Gastrocnemius medialis (tissue), 4 donors: ENCODE results near the gene RASA3. TPM values are rescaled to one million over a fixed set of nuclear protein-coding genes. Genes with fewer than 3 reads are reported as not detected.

Experiments
- ATAC-seq, 2 donors: fragments of 150-250 bp; one replicate each; pipeline ENCODE4 v1.9.1; 2016
- DNase-seq, 2 donors: peaks; one replicate each; pipeline ENCODE4 v3.0.0-alpha.2; 2019
- H3K27ac ChIP-seq, 4 donors: fragments of 200-600 bp; sonication (generic); 1 replicate in 1 of 4; 2 replicates in 3 of 4; pipeline ENCODE4 v1.5.1; 2016 to 2018; ENCODE audit warnings: mild to moderate bottlenecking in 2 of 4, moderate library complexity in 1 of 4
- H3K27me3 ChIP-seq, 3 donors: fragments of 200-600 bp; sonication (generic) in 2 of 3; 1 replicate in 1 of 3; 2 replicates in 2 of 3; pipeline versions ENCODE4 v1.5.1 to v1.6.0; 2016 to 2019; ENCODE audit warnings: mild to moderate bottlenecking in 1 of 3, moderate library complexity in 1 of 3
- H3K36me3 ChIP-seq, 2 donors: fragments of 200-600 bp; sonication (generic) in 1 of 2; one replicate each; pipeline ENCODE4 v1.5.1; 2017 to 2018
- H3K4me1 ChIP-seq, 2 donors: fragments of 200-600 bp; sonication (generic) in 1 of 2; one replicate each; pipeline ENCODE4 v1.5.1; 2016 to 2017; ENCODE audit warnings: mild to moderate bottlenecking in 2 of 2
- H3K4me3 ChIP-seq, 4 donors: fragments of 200-600 bp; sonication (generic) in 3 of 4; 1 replicate in 1 of 4; 2 replicates in 3 of 4; pipeline ENCODE4 v1.5.1; 2016 to 2019; ENCODE audit warnings: mild to moderate bottlenecking in 2 of 4
- H3K9me3 ChIP-seq, 3 donors: fragments of 200-600 bp; sonication (generic) in 2 of 3; 1 replicate in 1 of 3; 2 replicates in 2 of 3; pipeline ENCODE4 v1.5.1; 2016 to 2019
- POLR2A ChIP-seq, 2 donors: fragments of 450-650 bp; IDR thresholded peaks; one replicate each; pipeline ENCODE4 v1.6.1; 2017; ENCODE audit warnings: antibody characterized with exemption in 2 of 2, mild to moderate bottlenecking in 2 of 2, moderate library complexity in 2 of 2
- in situ Hi-C, 4 donors: fragments of 200-750 bp; cut with MboI; loops; one replicate each; pipeline versions ENCODE4 v1.15.0 to v1.8.0; 2017; ENCODE audit warnings: low sequenced_read_pairs in 4 of 4
- intact Hi-C: fragments of 100-400 bp; cut with DNase I; formaldehyde crosslinking; loops from one replicate; pipeline ENCODE4 v1.15.1; 2023; ENCODE audit warnings: low total_unique reads
- total RNA-seq, 4 donors: library from RNA; depleted of rRNA; stranded (reverse); fragments of >200 nt; gene quantifications; one replicate each; pipeline versions ENCODE4 v1.1.0 to v1.2.3, GENCODE V29; 2016
- TF ChIP-seq, protein P1 (sequence below), 5 experiments: fragments of 450-650 bp in 3 of 5; fragments of 200-600 bp in 2 of 5; sonication (generic) in 2 of 5; IDR thresholded peaks in 4 of 5; conservative IDR thresholded peaks in 1 of 5; 1 replicate in 4 of 5; 2 replicates in 1 of 5; pipeline ENCODE4 v1.5.1; 2016 to 2019; ENCODE audit warnings: antibody characterized with exemption in 5 of 5, mild to moderate bottlenecking in 3 of 5, moderate library complexity in 3 of 5

RASA3 gene
- total RNA-seq, 4 donors from 2014 or later = 3.4 to 22.2 (median 10.8) TPM

DNA sequence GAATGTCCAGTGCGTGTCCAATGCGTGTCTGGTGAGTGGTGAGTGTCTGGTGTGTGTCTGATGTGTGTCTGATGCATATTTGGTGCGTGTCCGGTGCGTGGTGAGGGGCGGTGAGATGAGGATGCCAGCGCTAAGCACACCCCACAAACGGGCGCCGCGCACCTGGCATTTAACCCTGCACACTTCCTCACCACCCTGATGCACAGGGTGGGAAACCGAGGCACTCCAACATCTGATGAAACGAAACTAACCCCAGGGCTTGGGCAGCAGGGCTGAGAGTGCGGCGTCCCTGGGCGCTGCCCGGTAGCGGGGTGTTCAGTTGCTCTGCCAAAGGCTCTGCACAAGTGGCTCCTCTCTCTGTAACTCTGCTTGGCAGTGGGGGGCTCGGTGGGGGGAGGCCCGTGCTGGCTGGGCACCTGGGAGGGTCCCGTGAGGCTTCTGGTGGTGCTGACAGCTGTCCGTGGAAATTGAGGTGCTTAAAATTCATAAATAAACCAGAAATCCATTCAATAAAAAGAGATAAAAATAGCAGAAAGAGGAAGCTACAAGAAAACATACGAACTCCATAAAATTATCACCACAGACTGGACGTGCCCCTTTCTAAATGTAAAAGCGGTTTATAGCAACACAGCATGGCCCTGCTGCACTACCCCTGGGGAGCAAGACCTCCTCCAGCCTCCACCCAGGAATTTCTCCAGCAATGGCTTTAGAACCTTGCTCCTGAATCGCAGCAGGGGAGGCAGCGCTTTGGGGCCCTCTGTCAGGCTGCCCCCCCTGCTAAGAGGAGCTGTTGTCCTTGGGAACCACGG, 76.0 kb downstream of the RASA3 start:
- DNase-seq (no peak), ATAC-seq (no peak)
- Histone ChIP-seq H3K9me3 (no peaks in the 10 kb centered on the region), H3K27ac (no peak overlapping the region), H3K27me3 (no peaks in the 10 kb centered on the region), H3K36me3 (peaks cover 0 to 6% of the 10 kb centered on the region in 2 donors), H3K4me1 (peaks cover 8 to 12% of the 10 kb centered on the region in 2 donors), H3K4me3 (no peak overlapping the region)
- intact Hi-C loops (no loop called here), in situ Hi-C loops (no loop called here)
- TF ChIP-seq, protein P1, sequence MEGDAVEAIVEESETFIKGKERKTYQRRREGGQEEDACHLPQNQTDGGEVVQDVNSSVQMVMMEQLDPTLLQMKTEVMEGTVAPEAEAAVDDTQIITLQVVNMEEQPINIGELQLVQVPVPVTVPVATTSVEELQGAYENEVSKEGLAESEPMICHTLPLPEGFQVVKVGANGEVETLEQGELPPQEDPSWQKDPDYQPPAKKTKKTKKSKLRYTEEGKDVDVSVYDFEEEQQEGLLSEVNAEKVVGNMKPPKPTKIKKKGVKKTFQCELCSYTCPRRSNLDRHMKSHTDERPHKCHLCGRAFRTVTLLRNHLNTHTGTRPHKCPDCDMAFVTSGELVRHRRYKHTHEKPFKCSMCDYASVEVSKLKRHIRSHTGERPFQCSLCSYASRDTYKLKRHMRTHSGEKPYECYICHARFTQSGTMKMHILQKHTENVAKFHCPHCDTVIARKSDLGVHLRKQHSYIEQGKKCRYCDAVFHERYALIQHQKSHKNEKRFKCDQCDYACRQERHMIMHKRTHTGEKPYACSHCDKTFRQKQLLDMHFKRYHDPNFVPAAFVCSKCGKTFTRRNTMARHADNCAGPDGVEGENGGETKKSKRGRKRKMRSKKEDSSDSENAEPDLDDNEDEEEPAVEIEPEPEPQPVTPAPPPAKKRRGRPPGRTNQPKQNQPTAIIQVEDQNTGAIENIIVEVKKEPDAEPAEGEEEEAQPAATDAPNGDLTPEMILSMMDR (IDR thresholded peaks at IDR 0.05 in 4 of 5, conservative IDR thresholded peaks at IDR 0.05 in 1 of 5) = no peak
- no peak for TF ChIP-seq POLR2A (IDR thresholded peaks at IDR 0.05)

DNA sequence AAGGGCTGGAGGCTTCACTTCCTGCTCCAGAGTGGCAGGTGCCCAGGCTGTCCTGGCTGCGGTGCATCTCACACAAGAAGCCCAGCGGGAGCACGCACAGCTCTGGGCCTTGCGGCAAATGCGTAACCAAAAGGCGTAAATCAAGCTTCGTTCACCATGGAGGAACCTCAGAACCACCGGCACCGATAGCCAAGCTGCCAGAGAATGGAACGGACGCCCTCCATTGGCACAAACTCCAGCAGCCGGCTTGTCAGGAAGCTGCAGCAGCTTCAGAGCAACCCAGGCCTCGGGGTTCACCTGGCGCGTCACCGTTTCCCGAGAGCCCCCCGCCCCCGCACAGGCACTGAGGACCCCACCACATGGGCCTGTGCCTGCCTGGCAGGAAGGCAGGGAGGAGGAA, 76.7 kb downstream of the RASA3 start:
- no peaks in the 10 kb centered on the region for H3K27me3 ChIP-seq
- DNase-seq (no peak), ATAC-seq (no peak)
- H3K36me3 ChIP-seq = peaks cover 0 to 13% of the 10 kb centered on the region in 2 donors
- TF ChIP-seq, protein P1 (IDR thresholded peaks at IDR 0.05 in 4 of 5, conservative IDR thresholded peaks at IDR 0.05 in 1 of 5) = no peak
- TF ChIP-seq POLR2A (IDR thresholded peaks at IDR 0.05) = no peak
- H3K4me1 ChIP-seq = peaks cover 8 to 9% of the 10 kb centered on the region in 2 donors
- H3K4me3 ChIP-seq = no peak overlapping the region
- H3K27ac ChIP-seq = no peak overlapping the region
- intact Hi-C loops (no loop called here), in situ Hi-C loops (no loop called here)
- no peaks in the 10 kb centered on the region for H3K9me3 ChIP-seq

DNA sequence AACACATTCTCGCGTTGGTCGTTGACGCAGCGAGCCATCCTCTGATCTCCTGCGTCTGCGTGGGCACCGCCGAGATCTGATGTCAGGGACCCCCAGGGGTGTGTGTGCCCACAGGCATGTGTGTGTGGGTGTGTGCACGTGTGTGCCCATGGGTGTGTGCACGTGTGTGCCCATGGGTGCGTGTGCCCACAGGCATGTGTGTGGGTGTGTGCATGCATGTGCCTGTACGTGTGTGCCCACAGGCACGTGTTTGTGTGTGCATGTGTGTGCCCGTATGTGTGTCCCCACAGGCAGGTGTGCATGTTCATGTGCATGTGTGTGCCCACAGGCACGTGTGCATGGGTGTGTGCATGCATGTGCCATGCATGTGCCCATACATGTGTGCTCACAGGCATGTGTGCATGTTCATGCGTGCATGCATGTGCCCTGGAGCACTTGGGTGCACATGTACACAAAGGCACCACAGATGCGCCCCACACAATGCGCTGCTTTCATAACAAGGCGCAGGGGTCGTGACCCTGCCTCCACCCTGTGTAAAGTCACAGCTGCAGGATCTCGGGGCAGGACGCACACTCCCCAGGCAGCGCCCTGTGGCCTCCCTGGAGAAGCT, 77.5 kb downstream of the RASA3 start:
- in situ Hi-C loops = no loop called here
- peaks cover 6 to 8% of the 10 kb centered on the region in 2 donors for H3K4me1 ChIP-seq
- no peak for ATAC-seq

DNA sequence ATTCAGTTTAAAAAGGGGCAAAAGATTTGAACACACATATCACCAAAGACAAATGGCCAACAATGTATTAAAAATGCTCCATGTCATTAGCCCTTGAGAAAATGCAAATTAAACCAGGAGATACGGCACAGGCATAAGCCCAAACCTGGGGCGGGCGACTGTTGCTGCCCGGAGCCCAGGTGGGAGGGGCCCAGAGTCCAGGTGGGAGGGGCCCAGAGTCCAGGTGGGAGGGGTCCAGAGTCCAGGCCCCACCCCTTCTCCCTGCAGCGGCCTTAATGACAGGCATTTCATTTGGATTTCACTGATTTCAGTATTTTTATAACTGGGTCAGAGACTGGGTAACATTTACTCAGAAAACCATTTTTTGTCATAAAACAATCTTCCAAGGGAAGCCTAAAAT, 78.2 kb downstream of the RASA3 start:
- intact Hi-C loops = no loop called here
- Histone ChIP-seq H3K4me3 (no peak overlapping the region), H3K4me1 (peaks cover 6 to 8% of the 10 kb centered on the region in 2 donors), H3K9me3 (no peaks in the 10 kb centered on the region), H3K27ac (no peak overlapping the region), H3K27me3 (no peaks in the 10 kb centered on the region), H3K36me3 (peaks cover 0 to 13% of the 10 kb centered on the region in 2 donors)
- no peak for TF ChIP-seq POLR2A (IDR thresholded peaks at IDR 0.05)
- TF ChIP-seq, protein P1 (IDR thresholded peaks at IDR 0.05 in 4 of 5, conservative IDR thresholded peaks at IDR 0.05 in 1 of 5) = no peak
- DNase-seq (no peak), ATAC-seq (no peak)
- in situ Hi-C loops = no loop called here

More for the DNA sequence above, 77.5 kb downstream of the RASA3 start:
- no peak overlapping the region for H3K27ac ChIP-seq
- H3K36me3 ChIP-seq = peaks cover 0 to 13% of the 10 kb centered on the region in 2 donors
- no peak for DNase-seq
- no peaks in the 10 kb centered on the region for H3K9me3 ChIP-seq
- TF ChIP-seq, protein P1 (IDR thresholded peaks at IDR 0.05 in 4 of 5, conservative IDR thresholded peaks at IDR 0.05 in 1 of 5) = no peak
- TF ChIP-seq POLR2A (IDR thresholded peaks at IDR 0.05) = no peak
- no peaks in the 10 kb centered on the region for H3K27me3 ChIP-seq
- H3K4me3 ChIP-seq = no peak overlapping the region
- intact Hi-C loops = no loop called here
